Measurements from ENCODE around the gene FMN1.

DNA sequence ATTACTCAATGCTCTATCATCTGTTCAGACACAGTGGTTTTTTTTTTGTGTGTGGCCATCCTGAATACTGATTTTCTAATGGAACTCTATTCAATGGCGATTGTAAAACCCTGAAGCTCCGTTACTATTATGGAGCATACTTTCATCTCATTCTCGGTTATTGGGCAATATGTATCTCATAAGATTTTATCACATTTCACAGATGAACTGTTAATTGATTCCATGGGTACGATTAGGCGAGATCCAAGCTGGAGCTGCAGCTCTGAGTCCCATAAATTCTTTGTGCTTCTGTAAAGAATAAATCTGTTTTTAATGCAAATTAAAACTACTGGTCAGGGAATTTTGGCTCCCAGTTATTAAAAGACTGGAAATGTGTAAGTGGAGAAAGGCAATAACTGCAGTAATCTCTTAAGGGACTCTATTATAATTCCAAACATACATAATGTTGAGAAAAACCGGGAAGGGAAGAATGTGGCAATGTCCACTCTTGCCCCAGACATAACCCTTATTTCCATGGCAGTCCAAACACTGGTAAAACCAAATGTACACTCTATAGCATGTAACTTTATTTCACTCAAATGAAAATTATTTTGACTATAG is 394.5 kb downstream of the FMN1 start:
- no peak for TF ChIP-seq POLR2AphosphoS5 (IDR thresholded peaks at IDR 0.05)
- TF ChIP-seq, protein P1, sequence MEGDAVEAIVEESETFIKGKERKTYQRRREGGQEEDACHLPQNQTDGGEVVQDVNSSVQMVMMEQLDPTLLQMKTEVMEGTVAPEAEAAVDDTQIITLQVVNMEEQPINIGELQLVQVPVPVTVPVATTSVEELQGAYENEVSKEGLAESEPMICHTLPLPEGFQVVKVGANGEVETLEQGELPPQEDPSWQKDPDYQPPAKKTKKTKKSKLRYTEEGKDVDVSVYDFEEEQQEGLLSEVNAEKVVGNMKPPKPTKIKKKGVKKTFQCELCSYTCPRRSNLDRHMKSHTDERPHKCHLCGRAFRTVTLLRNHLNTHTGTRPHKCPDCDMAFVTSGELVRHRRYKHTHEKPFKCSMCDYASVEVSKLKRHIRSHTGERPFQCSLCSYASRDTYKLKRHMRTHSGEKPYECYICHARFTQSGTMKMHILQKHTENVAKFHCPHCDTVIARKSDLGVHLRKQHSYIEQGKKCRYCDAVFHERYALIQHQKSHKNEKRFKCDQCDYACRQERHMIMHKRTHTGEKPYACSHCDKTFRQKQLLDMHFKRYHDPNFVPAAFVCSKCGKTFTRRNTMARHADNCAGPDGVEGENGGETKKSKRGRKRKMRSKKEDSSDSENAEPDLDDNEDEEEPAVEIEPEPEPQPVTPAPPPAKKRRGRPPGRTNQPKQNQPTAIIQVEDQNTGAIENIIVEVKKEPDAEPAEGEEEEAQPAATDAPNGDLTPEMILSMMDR (IDR thresholded peaks at IDR 0.05), result no peak
- TF ChIP-seq EP300 (IDR thresholded peaks at IDR 0.05), result no peak
- TF ChIP-seq POLR2A (IDR thresholded peaks at IDR 0.05), result no peak
